Measurements from ENCODE around the gene CARD11.

DNA sequence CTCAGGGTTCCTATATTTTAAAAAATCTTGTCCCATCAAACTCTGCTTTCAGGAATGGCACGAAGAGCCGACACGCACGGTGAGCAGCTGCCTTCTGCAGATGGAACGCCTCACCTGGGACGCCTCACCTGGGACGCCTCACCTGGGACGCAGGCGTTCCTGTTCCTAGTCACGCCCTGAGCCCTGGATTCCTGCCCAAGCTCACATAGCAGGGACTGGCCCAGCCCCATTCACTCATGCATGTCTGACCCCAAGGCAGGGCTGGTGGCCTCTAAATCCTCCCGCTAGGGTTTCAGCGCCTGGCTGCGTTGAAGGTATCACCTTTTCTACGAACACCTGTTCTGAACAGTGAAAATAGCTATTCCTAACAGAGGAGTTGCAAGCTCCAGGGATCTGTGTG is 49.8 kb downstream of the CARD11 start:
- TF ChIP-seq POLR2AphosphoS5 (IDR thresholded peaks at IDR 0.05; ENCODE audit: low read depth, low read length) (no peak), POLR2A (IDR thresholded peaks at IDR 0.05; ENCODE audit: low read depth, low read length) (no peak), TAF1 (IDR thresholded peaks at IDR 0.05; ENCODE audit: borderline replicate concordance, low read depth, low read length) (no peak)

Measured in GM12892 (cell line).